ENCODE data around the gene BTAF1.

Gene BTAF1

DNA sequence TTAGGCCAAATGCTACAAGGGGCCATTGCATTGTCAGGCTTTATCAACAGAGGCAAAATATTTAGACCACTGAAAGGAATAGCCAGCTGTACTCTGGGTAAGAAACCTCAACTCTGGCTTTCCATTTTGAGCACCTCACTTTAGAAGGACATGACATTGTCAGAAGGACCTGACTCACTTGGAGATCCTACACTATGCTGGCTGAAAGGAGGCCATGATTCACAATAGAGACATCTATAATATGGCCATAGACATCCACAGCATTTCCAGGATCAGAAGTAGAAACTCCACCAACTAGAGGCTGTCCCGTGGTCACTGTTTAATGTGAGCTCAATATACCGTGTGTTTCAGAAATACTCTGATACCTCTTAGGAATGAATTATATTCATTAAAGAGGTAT lies 140.9 kb downstream of the BTAF1 start:
- TF ChIP-seq, protein P1, sequence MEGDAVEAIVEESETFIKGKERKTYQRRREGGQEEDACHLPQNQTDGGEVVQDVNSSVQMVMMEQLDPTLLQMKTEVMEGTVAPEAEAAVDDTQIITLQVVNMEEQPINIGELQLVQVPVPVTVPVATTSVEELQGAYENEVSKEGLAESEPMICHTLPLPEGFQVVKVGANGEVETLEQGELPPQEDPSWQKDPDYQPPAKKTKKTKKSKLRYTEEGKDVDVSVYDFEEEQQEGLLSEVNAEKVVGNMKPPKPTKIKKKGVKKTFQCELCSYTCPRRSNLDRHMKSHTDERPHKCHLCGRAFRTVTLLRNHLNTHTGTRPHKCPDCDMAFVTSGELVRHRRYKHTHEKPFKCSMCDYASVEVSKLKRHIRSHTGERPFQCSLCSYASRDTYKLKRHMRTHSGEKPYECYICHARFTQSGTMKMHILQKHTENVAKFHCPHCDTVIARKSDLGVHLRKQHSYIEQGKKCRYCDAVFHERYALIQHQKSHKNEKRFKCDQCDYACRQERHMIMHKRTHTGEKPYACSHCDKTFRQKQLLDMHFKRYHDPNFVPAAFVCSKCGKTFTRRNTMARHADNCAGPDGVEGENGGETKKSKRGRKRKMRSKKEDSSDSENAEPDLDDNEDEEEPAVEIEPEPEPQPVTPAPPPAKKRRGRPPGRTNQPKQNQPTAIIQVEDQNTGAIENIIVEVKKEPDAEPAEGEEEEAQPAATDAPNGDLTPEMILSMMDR (IDR thresholded peaks at IDR 0.05; ENCODE audit: low read depth, low read length) = no peak
- Histone ChIP-seq H3K27ac (no peak overlapping the region), H3K9me3 (ENCODE audit: severe bottlenecking) (no peaks in the 10 kb centered on the region), H3K4me3 (ENCODE audit: low read depth, low read length) (no peak overlapping the region), H3K27me3 (ENCODE audit: insufficient read depth, low read depth, severe bottlenecking) (no peaks in the 10 kb centered on the region), H3K36me3 (no peaks in the 10 kb centered on the region)
- no peak for DNase-seq

DNA sequence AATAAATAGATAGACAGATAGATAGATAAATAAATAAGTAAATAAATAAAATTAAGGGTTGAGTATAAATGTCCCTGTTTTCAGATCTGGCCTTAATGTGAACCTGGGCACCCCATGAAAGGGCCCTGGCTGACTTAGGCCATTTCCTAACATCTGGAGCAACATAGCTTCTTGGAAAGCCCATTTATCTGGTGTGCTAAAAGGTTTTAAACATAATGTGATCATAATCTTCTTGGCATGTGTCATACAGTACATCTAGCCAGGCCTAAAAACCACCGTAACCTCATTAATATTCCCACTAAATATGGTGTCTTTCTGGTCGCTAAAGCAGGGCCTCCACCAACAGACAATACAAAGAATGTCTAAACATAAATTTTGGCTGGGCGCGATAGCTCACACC lies 142.8 kb downstream of the BTAF1 start:
- Histone ChIP-seq H3K36me3 (no peaks in the 10 kb centered on the region), H3K9me3 (ENCODE audit: severe bottlenecking) (no peaks in the 10 kb centered on the region), H3K27ac (no peak overlapping the region), H3K27me3 (ENCODE audit: insufficient read depth, low read depth, severe bottlenecking) (no peaks in the 10 kb centered on the region), H3K4me3 (ENCODE audit: low read depth, low read length) (no peak overlapping the region)
- TF ChIP-seq, protein P1 (IDR thresholded peaks at IDR 0.05; ENCODE audit: low read depth, low read length) = no peak
- DNase-seq = no peak

DNA sequence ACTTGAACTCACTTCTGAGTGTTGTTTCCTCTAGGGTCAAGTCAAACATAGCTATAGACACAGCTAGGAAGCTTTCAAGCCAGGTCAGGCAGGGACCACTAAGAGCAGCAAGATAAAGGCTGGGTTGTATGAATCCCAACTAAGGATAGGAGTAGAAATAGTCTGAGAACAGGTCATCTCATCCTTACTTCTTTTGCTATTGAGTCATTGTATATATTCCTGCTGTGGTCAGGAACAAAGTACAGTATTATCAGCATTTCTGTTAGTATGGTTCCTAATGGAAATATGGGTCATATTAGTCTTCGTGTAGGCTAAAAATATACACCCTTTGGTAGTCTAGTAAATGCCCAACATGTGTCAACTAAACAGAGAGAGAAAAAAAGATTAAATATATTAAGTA lies 145.3 kb downstream of the BTAF1 start:
- Histone ChIP-seq H3K36me3 (no peaks in the 10 kb centered on the region), H3K9me3 (ENCODE audit: severe bottlenecking) (no peaks in the 10 kb centered on the region), H3K4me3 (ENCODE audit: low read depth, low read length) (no peak overlapping the region), H3K27ac (no peak overlapping the region), H3K27me3 (ENCODE audit: insufficient read depth, low read depth, severe bottlenecking) (no peaks in the 10 kb centered on the region)
- TF ChIP-seq, protein P1 (IDR thresholded peaks at IDR 0.05; ENCODE audit: low read depth, low read length) = no peak
- no peak for DNase-seq

DNA sequence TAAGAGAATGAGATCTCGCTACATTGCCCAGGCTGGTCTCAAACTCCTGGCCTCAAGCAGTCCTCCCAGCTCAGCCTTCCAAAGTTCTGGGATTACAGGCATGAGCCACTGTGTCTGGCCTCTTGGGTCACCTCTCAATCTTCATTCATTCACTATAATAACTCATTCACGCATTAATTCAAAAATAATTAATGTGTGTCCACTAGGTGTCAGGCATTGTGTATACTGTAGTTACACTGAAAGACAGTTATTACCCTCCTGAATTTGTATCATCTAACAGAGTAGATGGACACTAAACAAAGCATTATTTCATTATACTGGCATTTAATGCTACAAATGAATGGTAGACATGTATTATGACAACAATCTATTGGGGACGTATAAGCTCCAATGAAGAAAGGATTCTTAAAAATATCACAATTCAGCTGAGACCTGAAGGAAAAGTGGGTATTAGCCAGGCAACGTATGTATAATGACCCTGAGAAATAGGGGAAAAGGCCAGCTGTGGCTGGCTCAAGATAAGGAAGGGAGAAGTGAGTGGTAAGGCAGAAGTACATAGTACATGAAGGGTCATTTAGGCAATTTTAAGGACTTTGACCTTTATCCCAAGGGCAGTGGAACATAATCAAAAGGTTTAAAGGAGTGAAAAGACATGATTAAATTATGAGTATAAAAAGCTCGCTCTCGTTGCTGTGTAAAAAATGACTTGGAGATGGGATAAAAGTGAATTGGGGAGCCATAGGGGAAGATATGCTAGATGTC lies 150.7 kb downstream of the BTAF1 start:
- DNase-seq = no peak
- no peak overlapping the region for H3K4me3 ChIP-seq (ENCODE audit: low read depth, low read length)
- no peaks in the 10 kb centered on the region for H3K27me3 ChIP-seq (ENCODE audit: insufficient read depth, low read depth, severe bottlenecking)
- no peak overlapping the region for H3K27ac ChIP-seq
- no peaks in the 10 kb centered on the region for H3K9me3 ChIP-seq (ENCODE audit: severe bottlenecking)
- TF ChIP-seq, protein P1 (IDR thresholded peaks at IDR 0.05; ENCODE audit: low read depth, low read length) = no peak
- H3K36me3 ChIP-seq = no peaks in the 10 kb centered on the region

DNA sequence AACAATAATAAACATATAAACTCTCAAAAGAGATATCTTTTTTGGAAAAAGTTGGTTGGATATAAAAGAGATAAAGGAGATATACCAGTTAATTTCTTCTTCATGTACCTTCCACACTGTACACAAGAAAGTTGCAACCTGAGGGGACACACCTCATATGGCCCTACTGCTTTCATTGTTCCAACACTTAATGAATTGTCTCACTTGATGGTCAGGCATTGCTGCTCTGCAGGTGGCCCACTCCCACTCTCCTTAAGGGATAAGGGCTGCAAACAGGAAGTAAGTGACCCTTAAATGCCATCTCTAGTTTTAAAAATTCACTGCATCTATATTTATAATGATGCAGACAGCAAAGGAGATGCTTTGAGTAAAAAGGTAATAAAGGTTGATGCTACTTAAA lies 152.3 kb downstream of the BTAF1 start:
- peaks cover 3% of the 10 kb centered on the region for H3K36me3 ChIP-seq
- DNase-seq = no peak

More for the DNA sequence above, 152.3 kb downstream of the BTAF1 start:
- Histone ChIP-seq H3K4me3 (ENCODE audit: low read depth, low read length) (no peak overlapping the region), H3K9me3 (ENCODE audit: severe bottlenecking) (no peaks in the 10 kb centered on the region), H3K27ac (no peak overlapping the region), H3K27me3 (ENCODE audit: insufficient read depth, low read depth, severe bottlenecking) (no peaks in the 10 kb centered on the region)
- TF ChIP-seq, protein P1 (IDR thresholded peaks at IDR 0.05; ENCODE audit: low read depth, low read length) = no peak

Measured in WERI-Rb-1 (cell line).